ENCODE measurements around the gene JAZF1.

GRCh38 chr7:28157076-28157745, 23.4 kb downstream of the JAZF1 start:
- TF ChIP-seq, protein P1, sequence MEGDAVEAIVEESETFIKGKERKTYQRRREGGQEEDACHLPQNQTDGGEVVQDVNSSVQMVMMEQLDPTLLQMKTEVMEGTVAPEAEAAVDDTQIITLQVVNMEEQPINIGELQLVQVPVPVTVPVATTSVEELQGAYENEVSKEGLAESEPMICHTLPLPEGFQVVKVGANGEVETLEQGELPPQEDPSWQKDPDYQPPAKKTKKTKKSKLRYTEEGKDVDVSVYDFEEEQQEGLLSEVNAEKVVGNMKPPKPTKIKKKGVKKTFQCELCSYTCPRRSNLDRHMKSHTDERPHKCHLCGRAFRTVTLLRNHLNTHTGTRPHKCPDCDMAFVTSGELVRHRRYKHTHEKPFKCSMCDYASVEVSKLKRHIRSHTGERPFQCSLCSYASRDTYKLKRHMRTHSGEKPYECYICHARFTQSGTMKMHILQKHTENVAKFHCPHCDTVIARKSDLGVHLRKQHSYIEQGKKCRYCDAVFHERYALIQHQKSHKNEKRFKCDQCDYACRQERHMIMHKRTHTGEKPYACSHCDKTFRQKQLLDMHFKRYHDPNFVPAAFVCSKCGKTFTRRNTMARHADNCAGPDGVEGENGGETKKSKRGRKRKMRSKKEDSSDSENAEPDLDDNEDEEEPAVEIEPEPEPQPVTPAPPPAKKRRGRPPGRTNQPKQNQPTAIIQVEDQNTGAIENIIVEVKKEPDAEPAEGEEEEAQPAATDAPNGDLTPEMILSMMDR (IDR thresholded peaks at IDR 0.05) = no peak
- no peak for TF ChIP-seq POLR2A (IDR thresholded peaks at IDR 0.05)
